ENCODE measurements around the gene TUT1. TPM values are rescaled to one million over a fixed set of nuclear protein-coding genes. Genes with fewer than 3 reads are reported as not detected.
A peak's percentile ranks its signal among the peaks of the same experiment; 100 is the strongest.

The TUT1 gene
- total RNA-seq, 1 experiment from 2014 or later, result 19.9 TPM

GRCh38 chr11:62534779-62535545, 56.4 kb downstream of the TUT1 start:
- DNase-seq (ENCODE audit: low read depth, low spot score) (no peak), ATAC-seq (no peak)
- no peaks in the 10 kb centered on the region for H3K27me3 ChIP-seq (ENCODE audit: control insufficient read depth, insufficient read depth, low read length)
- CTCF ChIA-PET, result interaction anchor here (0.6 kb wide), 1 partner anchor 111 kb away, joined by 10 read pairs; no protein-coding TSS in a partner anchor
- peaks cover 45% of the 10 kb centered on the region for H3K36me3 ChIP-seq (ENCODE audit: control insufficient read depth, insufficient read depth, low read length)
- H3K4me1 ChIP-seq (ENCODE audit: control insufficient read depth, insufficient read depth, low read length), result peaks cover 29% of the 10 kb centered on the region
- intact Hi-C loops (cut with micrococcal nuclease; ENCODE audit: unreplicated experiment), result no loop called here
- no TSS peak for BruUV-seq (replicated peaks)
- TF ChIP-seq, protein P1, sequence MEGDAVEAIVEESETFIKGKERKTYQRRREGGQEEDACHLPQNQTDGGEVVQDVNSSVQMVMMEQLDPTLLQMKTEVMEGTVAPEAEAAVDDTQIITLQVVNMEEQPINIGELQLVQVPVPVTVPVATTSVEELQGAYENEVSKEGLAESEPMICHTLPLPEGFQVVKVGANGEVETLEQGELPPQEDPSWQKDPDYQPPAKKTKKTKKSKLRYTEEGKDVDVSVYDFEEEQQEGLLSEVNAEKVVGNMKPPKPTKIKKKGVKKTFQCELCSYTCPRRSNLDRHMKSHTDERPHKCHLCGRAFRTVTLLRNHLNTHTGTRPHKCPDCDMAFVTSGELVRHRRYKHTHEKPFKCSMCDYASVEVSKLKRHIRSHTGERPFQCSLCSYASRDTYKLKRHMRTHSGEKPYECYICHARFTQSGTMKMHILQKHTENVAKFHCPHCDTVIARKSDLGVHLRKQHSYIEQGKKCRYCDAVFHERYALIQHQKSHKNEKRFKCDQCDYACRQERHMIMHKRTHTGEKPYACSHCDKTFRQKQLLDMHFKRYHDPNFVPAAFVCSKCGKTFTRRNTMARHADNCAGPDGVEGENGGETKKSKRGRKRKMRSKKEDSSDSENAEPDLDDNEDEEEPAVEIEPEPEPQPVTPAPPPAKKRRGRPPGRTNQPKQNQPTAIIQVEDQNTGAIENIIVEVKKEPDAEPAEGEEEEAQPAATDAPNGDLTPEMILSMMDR (IDR thresholded peaks at IDR 0.05), result no peak
- TF ChIP-seq SIN3A (IDR thresholded peaks at IDR 0.05; ENCODE audit: borderline replicate concordance, insufficient read depth, low read depth, low read length) (no peak), POLR2AphosphoS5 (IDR thresholded peaks at IDR 0.05; ENCODE audit: low read depth, low read length) (no peak), TCF7L2 (IDR thresholded peaks at IDR 0.05; ENCODE audit: low read depth, low read length) (no peak), REST (IDR thresholded peaks at IDR 0.05; ENCODE audit: insufficient read depth in 1 of 2, low read depth in 2 of 2, low read length in 1 of 2) (no peak)
- H3K4me3 ChIP-seq (ENCODE audit: low read depth in 2 of 2, low read length in 2 of 2), result no peak overlapping the region
- POLR2A ChIA-PET, result interaction anchor here (0.5 kb wide), 1 partner anchor 15 kb away, joined by 5 read pairs; no protein-coding TSS in a partner anchor
- in situ Hi-C loops (cut with HindIII; ENCODE audit: low pct_unique_long_range_greater_than_20kb, low sequenced_read_pairs), result no loop called here
- no peaks in the 10 kb centered on the region for H3K9me3 ChIP-seq (ENCODE audit: control insufficient read depth, insufficient read depth, low read depth, low read length)
- 0 out of 2 replicates have a peak overlapping the region, but pooled peaks have one; percentile 8 for H3K27ac ChIP-seq (ENCODE audit: low read length)

DNA sequence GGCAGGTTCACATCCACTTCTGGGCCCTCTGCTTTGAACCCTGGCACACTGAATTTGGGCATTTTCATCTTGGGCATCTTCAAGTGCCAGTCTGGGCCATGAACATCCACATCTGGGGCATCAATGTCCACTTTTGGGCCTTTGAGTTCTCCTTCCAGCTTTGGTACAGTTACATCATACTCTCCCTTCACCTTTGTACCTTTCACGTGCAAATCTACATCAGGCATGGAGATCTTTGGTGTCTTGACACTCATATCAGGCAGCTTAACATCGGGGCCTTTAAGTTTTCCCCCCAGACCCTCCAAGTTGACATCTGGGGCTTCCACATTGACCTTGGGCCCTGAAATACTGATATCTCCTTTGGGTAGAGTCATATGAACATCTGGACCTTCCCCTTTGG, 59.2 kb downstream of the TUT1 start:
- Histone ChIP-seq H3K27ac (ENCODE audit: low read length) (peak overlapping the region; percentile 3; the same call in 1 of the 2 replicates), H3K9me3 (ENCODE audit: control insufficient read depth, insufficient read depth, low read depth, low read length) (no peaks in the 10 kb centered on the region), H3K27me3 (ENCODE audit: control insufficient read depth, insufficient read depth, low read length) (no peaks in the 10 kb centered on the region), H3K4me3 (ENCODE audit: low read depth in 2 of 2, low read length in 2 of 2) (no peak overlapping the region), H3K36me3 (ENCODE audit: control insufficient read depth, insufficient read depth, low read length) (peaks cover 57% of the 10 kb centered on the region), H3K4me1 (ENCODE audit: control insufficient read depth, insufficient read depth, low read length) (peaks cover 9% of the 10 kb centered on the region; the same call in 1 of the 2 replicates)
- intact Hi-C loops (cut with micrococcal nuclease; ENCODE audit: unreplicated experiment), result no loop called here
- DNase-seq (ENCODE audit: low read depth, low spot score) (no peak), ATAC-seq (no peak)
- ChIA-PET POLR2A (interaction anchor here (0.5 kb wide), 1 partner anchor 117 kb away, joined by 3 read pairs; no protein-coding TSS in a partner anchor), CTCF (no interaction called here)
- in situ Hi-C loops (cut with HindIII; ENCODE audit: low pct_unique_long_range_greater_than_20kb, low sequenced_read_pairs), result no loop called here
- no TSS peak for BruUV-seq (replicated peaks)
- TF ChIP-seq POLR2AphosphoS5 (IDR thresholded peaks at IDR 0.05; ENCODE audit: low read depth, low read length) (no peak), TCF7L2 (IDR thresholded peaks at IDR 0.05; ENCODE audit: low read depth, low read length) (no peak), SIN3A (IDR thresholded peaks at IDR 0.05; ENCODE audit: borderline replicate concordance, insufficient read depth, low read depth, low read length) (no peak), REST (IDR thresholded peaks at IDR 0.05; ENCODE audit: insufficient read depth in 1 of 2, low read depth in 2 of 2, low read length in 1 of 2) (no peak)
- TF ChIP-seq, protein P1 (IDR thresholded peaks at IDR 0.05), result no peak

Measured in Panc1 (cell line).